Large intestine (tissue), 3 donors: ENCODE results near the gene CACNA1C. TPM values are rescaled to one million over a fixed set of nuclear protein-coding genes. Genes with fewer than 3 reads are reported as not detected.
A peak's percentile ranks its signal among the peaks of the same experiment; 100 is the strongest.

Experiments used
- DNase-seq, 2 donors: peaks; one replicate each; pipeline versions ENCODE4 v3.0.0 to v3.0.0-alpha.2; 2013
- H3K27ac ChIP-seq: one replicate; pipeline ENCODE4 v1.5.1; 2013; ENCODE audit warnings: low read length
- H3K27me3 ChIP-seq: 2 replicates; pipeline ENCODE4 v1.6.1; 2013; ENCODE audit warnings: low read length; ENCODE audit not compliant: control insufficient read depth, insufficient read depth
- H3K36me3 ChIP-seq: 2 replicates; pipeline ENCODE4 v1.6.1; 2013; ENCODE audit warnings: low read length; ENCODE audit not compliant: control insufficient read depth, insufficient read depth
- H3K4me1 ChIP-seq: one replicate; pipeline ENCODE4 v1.6.1; 2013; ENCODE audit warnings: low read length; ENCODE audit not compliant: control insufficient read depth, insufficient read depth
- H3K4me3 ChIP-seq: one replicate; pipeline ENCODE4 v1.5.1; 2013; ENCODE audit warnings: low read length
- H3K9me3 ChIP-seq: one replicate; pipeline ENCODE4 v1.6.1; 2013; ENCODE audit warnings: mild to moderate bottlenecking, low read depth, low read length, moderate library complexity; ENCODE audit not compliant: control insufficient read depth
- WGBS: methylation state at CpG from one replicate; pipeline ENCODE4 v1.1.5; 2013; ENCODE audit warnings: low lambda C conversion rate; ENCODE audit not compliant: insufficient coverage; 5-methylcytosine and 5-hydroxymethylcytosine counted together
- polyA plus RNA-seq: library from polyadenylated mRNA; unstranded; fragments of 120-200 nt; gene quantifications from one replicate; pipeline ENCODE4 v1.2.1, GENCODE V29; 2013

The CACNA1C gene
- polyA plus RNA-seq, 1 donor, result 5.9 TPM

DNA sequence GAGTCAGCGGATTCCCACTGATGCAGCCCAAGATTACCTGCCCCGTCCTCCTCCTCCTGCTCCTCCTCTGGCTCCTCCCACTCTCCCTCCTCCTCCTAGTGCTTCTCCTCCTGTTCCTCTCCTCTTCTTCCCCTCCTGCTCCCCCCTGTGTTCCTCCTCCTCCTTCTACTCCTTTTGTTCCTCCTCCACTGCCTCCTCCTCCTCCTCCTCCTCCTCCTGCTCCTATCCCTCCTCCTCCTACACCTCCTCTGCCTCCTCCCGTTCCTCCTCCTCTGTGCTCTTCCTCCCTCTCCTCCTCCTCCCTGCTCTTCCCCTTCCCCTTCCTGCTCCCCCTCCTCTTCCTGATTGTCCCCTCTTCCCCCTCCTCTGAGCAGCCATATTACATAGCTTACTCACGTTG lies 141.3 kb downstream of the CACNA1C start:
- Histone ChIP-seq H3K4me1 (peaks cover 3% of the 10 kb centered on the region), H3K27me3 (no peaks in the 10 kb centered on the region), H3K27ac (no peak overlapping the region), H3K9me3 (no peaks in the 10 kb centered on the region), H3K36me3 (no peaks in the 10 kb centered on the region), H3K4me3 (no peak overlapping the region)
- 37% methylated on average over 3 of the region's 4 CpGs for WGBS
- DNase-seq, result no peak

DNA sequence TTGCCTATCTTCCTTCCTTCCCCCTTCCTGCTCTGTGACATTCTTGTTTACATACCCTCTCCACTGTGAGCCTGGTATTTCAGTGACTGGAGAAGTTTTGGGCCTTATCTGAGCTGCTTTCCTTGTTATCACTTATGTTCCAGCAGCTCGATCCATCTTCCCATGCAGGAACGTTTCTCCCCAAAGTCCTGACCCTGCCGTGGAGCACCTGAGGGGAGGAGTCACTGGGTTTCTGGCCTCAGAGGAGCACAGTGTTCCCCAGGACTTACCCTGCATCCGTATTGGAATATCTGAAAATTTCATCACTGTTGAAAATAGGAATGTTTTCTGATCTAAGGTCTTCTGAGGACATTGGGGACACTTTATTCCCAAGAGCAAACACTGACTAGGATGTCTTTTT lies 141.8 kb downstream of the CACNA1C start:
- WGBS, result no CpG with 5 or more reads among the region's 4 CpGs
- H3K9me3 ChIP-seq, result no peaks in the 10 kb centered on the region
- DNase-seq, result no peak
- no peak overlapping the region for H3K27ac ChIP-seq
- no peaks in the 10 kb centered on the region for H3K27me3 ChIP-seq
- peaks cover 3% of the 10 kb centered on the region for H3K4me1 ChIP-seq
- no peaks in the 10 kb centered on the region for H3K36me3 ChIP-seq
- no peak overlapping the region for H3K4me3 ChIP-seq

GRCh38 chr12:2195085-2195484 lies 142.3 kb downstream of the CACNA1C start:
- no CpG with 5 or more reads among the region's 5 CpGs for WGBS
- no peaks in the 10 kb centered on the region for H3K9me3 ChIP-seq
- no peaks in the 10 kb centered on the region for H3K36me3 ChIP-seq
- no peaks in the 10 kb centered on the region for H3K27me3 ChIP-seq
- no peak for DNase-seq
- no peak overlapping the region for H3K27ac ChIP-seq
- peaks cover 3% of the 10 kb centered on the region for H3K4me1 ChIP-seq
- no peak overlapping the region for H3K4me3 ChIP-seq

DNA sequence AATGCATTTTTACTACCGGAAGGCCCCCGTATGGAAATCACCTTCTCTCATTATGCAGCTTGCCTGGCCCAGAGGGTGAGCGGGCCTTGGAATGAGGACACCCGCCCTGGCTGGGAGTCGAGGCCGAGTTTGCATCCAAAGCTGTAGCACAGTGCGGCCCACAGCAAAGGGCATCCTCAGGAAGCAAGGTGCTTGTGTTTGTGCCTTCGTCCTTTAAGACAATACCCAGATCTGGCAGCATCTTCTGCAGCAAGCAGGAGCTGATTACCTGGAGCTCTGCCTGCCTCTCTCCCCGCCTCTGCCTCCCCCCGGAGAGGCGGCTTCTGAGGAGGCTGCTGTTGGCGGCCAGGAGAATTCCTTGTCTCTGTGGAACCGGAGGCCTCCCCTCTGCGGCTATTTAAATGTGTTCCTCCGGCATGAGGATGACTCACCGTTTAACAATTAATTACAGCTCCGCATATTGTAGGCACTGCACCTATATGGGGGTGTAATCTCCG lies 145.3 kb downstream of the CACNA1C start:
- Histone ChIP-seq H3K36me3 (no peaks in the 10 kb centered on the region), H3K27me3 (no peaks in the 10 kb centered on the region), H3K4me3 (no peak overlapping the region), H3K9me3 (no peaks in the 10 kb centered on the region), H3K4me1 (peaks cover 3% of the 10 kb centered on the region), H3K27ac (no peak overlapping the region)
- no CpG with 5 or more reads among the region's 18 CpGs for WGBS
- DNase-seq, result peak in 1 of 2 donors; percentile 54

DNA sequence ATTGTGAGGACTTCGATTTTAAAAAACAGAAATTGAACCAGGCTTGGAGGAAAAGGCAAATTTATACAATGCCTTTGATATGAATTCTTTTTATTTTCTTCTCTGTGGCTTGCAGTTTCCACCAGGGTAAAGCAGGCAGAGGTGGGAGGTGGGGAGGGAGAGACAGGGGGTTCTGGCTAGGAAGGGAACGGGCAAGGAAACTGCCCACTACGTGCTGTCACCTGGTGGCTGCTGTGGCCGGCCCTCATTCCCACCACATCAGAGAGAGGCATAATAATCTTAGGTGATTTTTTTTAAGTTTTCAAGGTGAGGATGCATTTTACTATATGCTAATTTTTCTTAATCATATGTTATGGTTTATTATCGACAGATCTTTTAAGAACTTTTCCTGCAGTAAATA lies 145.8 kb downstream of the CACNA1C start:
- DNase-seq, result no peak
- Histone ChIP-seq H3K4me1 (peaks cover 3% of the 10 kb centered on the region), H3K36me3 (no peaks in the 10 kb centered on the region), H3K4me3 (no peak overlapping the region), H3K27ac (no peak overlapping the region), H3K27me3 (no peaks in the 10 kb centered on the region), H3K9me3 (no peaks in the 10 kb centered on the region)
- 35% methylated on average over 2 of the region's 5 CpGs for WGBS

DNA sequence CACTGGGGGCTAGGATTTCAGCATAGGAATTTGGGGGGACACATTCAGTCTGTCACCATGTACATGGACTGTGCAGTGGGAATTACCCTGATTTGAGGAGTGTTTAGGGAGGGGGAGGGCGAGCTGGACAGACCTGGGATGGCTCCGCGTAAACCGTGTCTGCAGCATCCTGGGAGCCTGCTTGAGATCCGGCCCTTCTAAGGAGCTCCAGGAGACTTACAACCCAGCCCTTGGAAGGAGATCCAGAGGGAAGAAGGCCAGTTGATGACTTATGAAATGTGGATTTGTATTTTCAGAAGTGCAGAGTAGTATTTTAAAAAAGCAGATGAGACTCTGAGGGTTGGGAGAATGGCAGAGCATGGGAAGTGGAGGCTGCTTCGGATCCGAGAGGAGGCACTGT lies 153.2 kb downstream of the CACNA1C start:
- DNase-seq, result no peak
- Histone ChIP-seq H3K27ac (no peak overlapping the region), H3K4me3 (no peak overlapping the region), H3K4me1 (no peaks in the 10 kb centered on the region), H3K27me3 (peaks cover 3% of the 10 kb centered on the region), H3K36me3 (no peaks in the 10 kb centered on the region), H3K9me3 (no peaks in the 10 kb centered on the region)
- WGBS, result no CpG with 5 or more reads among the region's 7 CpGs

DNA sequence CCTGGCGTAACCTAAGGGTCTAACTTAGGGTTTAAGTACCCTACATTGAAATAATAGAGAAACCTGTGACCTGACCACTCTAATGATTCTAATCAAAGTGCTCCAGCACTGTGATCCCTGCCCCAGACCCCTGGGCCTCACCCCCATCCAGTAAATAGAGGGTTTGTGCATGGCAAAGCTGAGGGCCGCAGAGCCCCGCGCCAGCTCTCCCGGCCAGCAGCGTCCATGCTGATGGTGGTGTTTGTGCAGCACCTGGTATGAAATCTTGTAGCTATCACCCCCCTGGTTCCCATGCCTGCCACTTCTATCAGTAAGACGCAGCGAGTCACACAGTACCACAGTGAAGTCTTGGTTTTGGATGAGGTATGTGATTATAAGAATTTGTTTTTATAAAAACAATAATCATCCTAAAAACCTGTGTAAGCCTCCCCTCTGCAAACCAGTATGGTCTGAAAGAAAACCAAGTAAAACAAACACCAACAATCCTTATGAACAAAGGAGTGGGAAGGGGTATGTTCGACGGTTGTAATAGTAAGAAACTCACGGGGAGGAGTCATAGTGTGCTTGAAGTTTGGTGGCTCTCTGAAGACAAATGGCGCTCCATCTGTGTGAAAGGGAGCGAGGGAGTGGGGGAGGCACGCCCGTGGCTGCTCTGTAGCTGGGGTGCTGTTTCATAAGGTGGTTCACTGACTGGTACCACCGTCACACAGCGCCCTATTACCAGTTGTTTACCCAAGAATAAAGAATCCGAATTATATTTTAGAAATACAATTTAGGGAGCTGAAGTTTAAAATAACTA lies 156.2 kb downstream of the CACNA1C start:
- H3K36me3 ChIP-seq, result no peaks in the 10 kb centered on the region
- H3K27me3 ChIP-seq, result peaks cover 3% of the 10 kb centered on the region
- no peaks in the 10 kb centered on the region for H3K9me3 ChIP-seq
- no peak overlapping the region for H3K27ac ChIP-seq
- no peak overlapping the region for H3K4me3 ChIP-seq
- WGBS, result 100% methylated on average over 1 of the region's 18 CpGs
- no peak for DNase-seq
- peaks cover 10% of the 10 kb centered on the region for H3K4me1 ChIP-seq

GRCh38 chr12:2211119-2211518 lies 158.3 kb downstream of the CACNA1C start:
- H3K4me1 ChIP-seq, result peaks cover 17% of the 10 kb centered on the region

DNA sequence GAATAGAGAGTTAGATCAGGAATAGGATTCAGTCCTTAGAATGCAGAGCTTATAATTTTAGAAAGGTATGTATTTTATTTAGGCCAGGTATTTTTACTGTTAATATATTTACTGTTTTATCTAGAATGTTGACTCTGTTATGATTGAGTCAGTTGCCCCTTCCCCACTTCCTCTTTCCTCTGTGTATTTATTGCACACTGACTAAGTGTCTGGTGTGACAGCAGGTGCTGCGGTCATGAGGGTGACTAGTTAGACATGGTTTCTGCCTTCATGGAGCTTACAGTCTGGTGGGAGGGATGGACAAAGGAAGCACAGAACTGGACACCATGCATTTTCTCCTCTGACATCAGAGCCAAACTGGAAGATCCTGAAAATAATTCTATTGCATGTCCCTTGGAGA lies 159.8 kb downstream of the CACNA1C start:
- no peak overlapping the region for H3K27ac ChIP-seq
- peaks cover 20% of the 10 kb centered on the region for H3K4me1 ChIP-seq
- WGBS, result no CpG with 5 or more reads among the region's 1 CpG
- no peaks in the 10 kb centered on the region for H3K36me3 ChIP-seq
- no peak overlapping the region for H3K4me3 ChIP-seq
- no peak for DNase-seq
- no peaks in the 10 kb centered on the region for H3K9me3 ChIP-seq
- no peaks in the 10 kb centered on the region for H3K27me3 ChIP-seq

More at GRCh38 chr12:2211119-2211518, 158.3 kb downstream of the CACNA1C start:
- Histone ChIP-seq H3K36me3 (no peaks in the 10 kb centered on the region), H3K27ac (no peak overlapping the region), H3K27me3 (no peaks in the 10 kb centered on the region), H3K4me3 (no peak overlapping the region), H3K9me3 (no peaks in the 10 kb centered on the region)
- DNase-seq, result no peak
- no CpG with 5 or more reads among the region's 3 CpGs for WGBS

- Histone ChIP-seq H3K36me3 (no peaks in the 10 kb centered on the region), H3K4me1 (peaks cover 20% of the 10 kb centered on the region), H3K27me3 (no peaks in the 10 kb centered on the region), H3K9me3 (no peaks in the 10 kb centered on the region), H3K4me3 (no peak overlapping the region), H3K27ac (peak overlapping the region; percentile 32)
- peak; percentile 53 to 61 for DNase-seq
- no CpG with 5 or more reads among the region's 21 CpGs for WGBS
Observed at GRCh38 chr12:2212971-2213869, 160.4 kb downstream of the CACNA1C start.
